Measurements from ENCODE around the gene DEPDC1B.

DNA sequence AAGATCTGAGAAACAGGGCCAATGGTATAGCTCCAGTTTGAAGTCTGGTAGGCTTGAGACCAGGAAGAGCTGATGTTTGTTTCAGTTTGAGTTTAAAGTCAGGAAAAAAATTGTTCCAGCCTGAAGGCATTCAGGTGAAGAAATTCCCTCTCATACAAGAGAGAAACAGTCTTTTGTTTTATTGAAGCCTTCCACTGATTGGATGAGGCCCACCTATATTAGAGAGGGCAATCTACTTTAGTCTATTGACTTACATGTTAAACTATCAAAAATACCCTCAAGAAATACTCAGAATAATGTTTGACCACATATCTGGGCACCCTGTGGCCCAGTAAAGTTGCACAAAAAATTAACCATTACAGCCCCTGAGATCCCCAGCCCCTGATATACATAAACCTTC, 5.2 kb upstream of the DEPDC1B start:
- TF ChIP-seq, protein P1, sequence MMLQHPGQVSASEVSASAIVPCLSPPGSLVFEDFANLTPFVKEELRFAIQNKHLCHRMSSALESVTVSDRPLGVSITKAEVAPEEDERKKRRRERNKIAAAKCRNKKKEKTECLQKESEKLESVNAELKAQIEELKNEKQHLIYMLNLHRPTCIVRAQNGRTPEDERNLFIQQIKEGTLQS (IDR thresholded peaks at IDR 0.05), result no peak
- TF ChIP-seq, protein P2, sequence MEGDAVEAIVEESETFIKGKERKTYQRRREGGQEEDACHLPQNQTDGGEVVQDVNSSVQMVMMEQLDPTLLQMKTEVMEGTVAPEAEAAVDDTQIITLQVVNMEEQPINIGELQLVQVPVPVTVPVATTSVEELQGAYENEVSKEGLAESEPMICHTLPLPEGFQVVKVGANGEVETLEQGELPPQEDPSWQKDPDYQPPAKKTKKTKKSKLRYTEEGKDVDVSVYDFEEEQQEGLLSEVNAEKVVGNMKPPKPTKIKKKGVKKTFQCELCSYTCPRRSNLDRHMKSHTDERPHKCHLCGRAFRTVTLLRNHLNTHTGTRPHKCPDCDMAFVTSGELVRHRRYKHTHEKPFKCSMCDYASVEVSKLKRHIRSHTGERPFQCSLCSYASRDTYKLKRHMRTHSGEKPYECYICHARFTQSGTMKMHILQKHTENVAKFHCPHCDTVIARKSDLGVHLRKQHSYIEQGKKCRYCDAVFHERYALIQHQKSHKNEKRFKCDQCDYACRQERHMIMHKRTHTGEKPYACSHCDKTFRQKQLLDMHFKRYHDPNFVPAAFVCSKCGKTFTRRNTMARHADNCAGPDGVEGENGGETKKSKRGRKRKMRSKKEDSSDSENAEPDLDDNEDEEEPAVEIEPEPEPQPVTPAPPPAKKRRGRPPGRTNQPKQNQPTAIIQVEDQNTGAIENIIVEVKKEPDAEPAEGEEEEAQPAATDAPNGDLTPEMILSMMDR (IDR thresholded peaks at IDR 0.05; ENCODE audit: low read depth, low read length, missing input control), result no peak
- TF ChIP-seq, protein P3, sequence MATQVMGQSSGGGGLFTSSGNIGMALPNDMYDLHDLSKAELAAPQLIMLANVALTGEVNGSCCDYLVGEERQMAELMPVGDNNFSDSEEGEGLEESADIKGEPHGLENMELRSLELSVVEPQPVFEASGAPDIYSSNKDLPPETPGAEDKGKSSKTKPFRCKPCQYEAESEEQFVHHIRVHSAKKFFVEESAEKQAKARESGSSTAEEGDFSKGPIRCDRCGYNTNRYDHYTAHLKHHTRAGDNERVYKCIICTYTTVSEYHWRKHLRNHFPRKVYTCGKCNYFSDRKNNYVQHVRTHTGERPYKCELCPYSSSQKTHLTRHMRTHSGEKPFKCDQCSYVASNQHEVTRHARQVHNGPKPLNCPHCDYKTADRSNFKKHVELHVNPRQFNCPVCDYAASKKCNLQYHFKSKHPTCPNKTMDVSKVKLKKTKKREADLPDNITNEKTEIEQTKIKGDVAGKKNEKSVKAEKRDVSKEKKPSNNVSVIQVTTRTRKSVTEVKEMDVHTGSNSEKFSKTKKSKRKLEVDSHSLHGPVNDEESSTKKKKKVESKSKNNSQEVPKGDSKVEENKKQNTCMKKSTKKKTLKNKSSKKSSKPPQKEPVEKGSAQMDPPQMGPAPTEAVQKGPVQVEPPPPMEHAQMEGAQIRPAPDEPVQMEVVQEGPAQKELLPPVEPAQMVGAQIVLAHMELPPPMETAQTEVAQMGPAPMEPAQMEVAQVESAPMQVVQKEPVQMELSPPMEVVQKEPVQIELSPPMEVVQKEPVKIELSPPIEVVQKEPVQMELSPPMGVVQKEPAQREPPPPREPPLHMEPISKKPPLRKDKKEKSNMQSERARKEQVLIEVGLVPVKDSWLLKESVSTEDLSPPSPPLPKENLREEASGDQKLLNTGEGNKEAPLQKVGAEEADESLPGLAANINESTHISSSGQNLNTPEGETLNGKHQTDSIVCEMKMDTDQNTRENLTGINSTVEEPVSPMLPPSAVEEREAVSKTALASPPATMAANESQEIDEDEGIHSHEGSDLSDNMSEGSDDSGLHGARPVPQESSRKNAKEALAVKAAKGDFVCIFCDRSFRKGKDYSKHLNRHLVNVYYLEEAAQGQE (IDR thresholded peaks at IDR 0.05), result no peak
- no peak for TF ChIP-seq YY1 (IDR thresholded peaks at IDR 0.05)
- TF ChIP-seq GABPA (IDR thresholded peaks at IDR 0.05 in 1 of 2, conservative IDR thresholded peaks at IDR 0.05 in 1 of 2), result no peak
- TF ChIP-seq, protein P4, sequence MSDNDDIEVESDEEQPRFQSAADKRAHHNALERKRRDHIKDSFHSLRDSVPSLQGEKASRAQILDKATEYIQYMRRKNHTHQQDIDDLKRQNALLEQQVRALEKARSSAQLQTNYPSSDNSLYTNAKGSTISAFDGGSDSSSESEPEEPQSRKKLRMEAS (IDR thresholded peaks at IDR 0.05), result no peak
- no peak for TF ChIP-seq RAD21 (IDR thresholded peaks at IDR 0.05)
- no peak for TF ChIP-seq SP1 (IDR thresholded peaks at IDR 0.05)
